Superior temporal gyrus (tissue), 1 donor: ENCODE measurements around the gene DDX23.
A peak's percentile ranks its signal among the peaks of the same experiment; 100 is the strongest.
"Not testable (repeated sequence)": the region's sequence is repeated elsewhere in the genome, so short reads cannot be mapped to it uniquely, and the experiment has no call there.

Experiments used
- DNase-seq: peaks from one replicate; pipeline ENCODE4 v3.0.0-alpha.2; 2016; ENCODE audit errors: extremely low spot score

DDX23 gene

GRCh38 chr12:48862760-48863159 is 10.8 kb upstream of the DDX23 start:
- DNase-seq, result no peak

- no peak for DNase-seq
These were observed 9.1 kb upstream of the DDX23 start for GRCh38 chr12:48861111-48861510.

- DNase-seq, result not testable (repeated sequence)
These were observed 8.3 kb upstream of the DDX23 start for GRCh38 chr12:48860236-48860635.

- no peak for DNase-seq
These were observed 7.6 kb upstream of the DDX23 start for GRCh38 chr12:48859607-48860006.

- no peak for DNase-seq
These were observed 6.1 kb upstream of the DDX23 start for GRCh38 chr12:48858043-48858442.

GRCh38 chr12:48857278-48857994 is 5.5 kb upstream of the DDX23 start:
- DNase-seq, result no peak

GRCh38 chr12:48856379-48856778 is 4.4 kb upstream of the DDX23 start:
- DNase-seq, result no peak

GRCh38 chr12:48854932-48855331 is 3.0 kb upstream of the DDX23 start:
- DNase-seq, result not testable (repeated sequence)

- no peak for DNase-seq
These were observed 2.5 kb upstream of the DDX23 start for GRCh38 chr12:48854488-48854887.

GRCh38 chr12:48852734-48853688 is 1.0 kb upstream of the DDX23 start:
- DNase-seq, result peak; percentile 100

GRCh38 chr12:48842021-48842420 is 9.9 kb downstream of the DDX23 start:
- DNase-seq, result not testable (repeated sequence)

GRCh38 chr12:48838048-48838447 is 13.9 kb downstream of the DDX23 start:
- no peak for DNase-seq

GRCh38 chr12:48832321-48833060 is 19.5 kb downstream of the DDX23 start:
- no peak for DNase-seq

GRCh38 chr12:48831257-48831656 is 20.7 kb downstream of the DDX23 start:
- DNase-seq, result no peak

GRCh38 chr12:48828841-48829575 is 23.0 kb downstream of the DDX23 start:
- no peak for DNase-seq

GRCh38 chr12:48828293-48828692 is 23.7 kb downstream of the DDX23 start:
- no peak for DNase-seq

- DNase-seq, result no peak
These were observed 24.4 kb downstream of the DDX23 start for GRCh38 chr12:48827513-48828096.

GRCh38 chr12:48827026-48827425 is 24.9 kb downstream of the DDX23 start:
- DNase-seq, result no peak

- DNase-seq, result no peak
These were observed 25.6 kb downstream of the DDX23 start for GRCh38 chr12:48826209-48826855.

- no peak for DNase-seq
These were observed 27.1 kb downstream of the DDX23 start for GRCh38 chr12:48824905-48825304.

- DNase-seq, result no peak
These were observed 27.9 kb downstream of the DDX23 start for GRCh38 chr12:48824112-48824511.
